HG03139 (cell line): Measurements from ENCODE around the gene SH3RF2.
"Not testable (repeated sequence)": the region's sequence is repeated elsewhere in the genome, so short reads cannot be mapped to it uniquely, and the experiment has no call there.

Experiments used
- ATAC-seq: cut with Tn5 transposase; IDR thresholded peaks from one replicate; pipeline ENCODE4 v1.9.1; 2021; ENCODE audit not compliant: unreplicated experiment

The SH3RF2 gene

DNA sequence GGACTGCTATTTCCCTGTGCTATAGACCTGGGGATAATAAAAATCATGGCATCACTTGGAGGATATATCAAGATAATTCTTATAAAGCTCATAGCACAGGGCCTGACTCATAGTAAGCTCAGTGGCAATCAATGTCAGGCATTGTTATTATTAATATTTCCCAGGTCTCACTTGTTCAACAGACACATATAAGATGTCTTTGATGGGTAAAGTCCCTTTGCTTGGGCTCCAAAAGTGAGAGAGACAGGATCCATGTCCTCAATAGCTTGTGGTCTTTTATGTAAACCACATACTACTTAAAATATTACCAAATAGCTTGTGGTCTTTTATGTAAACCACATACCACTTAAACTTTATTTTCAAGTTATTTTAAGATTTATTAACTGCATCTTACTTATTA is 11.2 kb downstream of the SH3RF2 start:
- ATAC-seq = no peak

DNA sequence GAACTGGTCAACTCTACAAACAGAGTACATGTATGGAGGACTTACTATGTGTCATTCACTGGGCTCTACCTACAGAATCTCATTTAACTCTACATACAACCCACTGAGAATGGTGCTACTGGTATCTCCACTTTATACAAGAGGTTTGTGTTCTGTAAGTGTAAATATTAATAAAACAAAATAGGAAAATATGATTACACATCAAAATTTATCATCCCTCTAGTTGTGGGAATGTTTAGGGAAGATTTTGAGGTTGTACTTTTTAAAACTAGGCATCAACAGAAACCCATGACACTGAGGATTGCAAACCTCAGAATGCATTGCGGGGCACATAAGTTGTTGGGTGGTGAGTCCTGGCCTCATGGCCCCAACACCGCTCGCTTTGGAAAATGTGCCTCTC is 11.7 kb downstream of the SH3RF2 start:
- no peak for ATAC-seq

DNA sequence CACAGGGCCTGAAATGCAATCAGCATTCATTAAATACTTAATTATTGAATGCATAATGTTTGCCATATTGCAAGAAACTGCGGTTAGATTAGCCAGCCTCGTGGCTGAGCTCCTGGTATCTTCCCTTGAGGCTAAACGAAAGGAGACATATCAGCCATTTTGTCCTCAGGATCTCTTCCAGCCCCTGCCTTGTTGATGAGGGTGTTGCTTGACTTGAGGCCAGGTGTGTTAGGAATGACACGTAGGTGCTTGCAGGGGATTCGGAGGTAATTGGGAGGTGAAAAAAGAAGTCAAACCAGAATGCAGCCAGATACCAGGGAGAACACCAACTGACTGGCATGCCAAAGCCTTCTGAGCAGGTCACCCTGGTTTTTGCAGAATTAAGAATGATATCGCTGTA is 12.5 kb downstream of the SH3RF2 start:
- ATAC-seq = no peak

DNA sequence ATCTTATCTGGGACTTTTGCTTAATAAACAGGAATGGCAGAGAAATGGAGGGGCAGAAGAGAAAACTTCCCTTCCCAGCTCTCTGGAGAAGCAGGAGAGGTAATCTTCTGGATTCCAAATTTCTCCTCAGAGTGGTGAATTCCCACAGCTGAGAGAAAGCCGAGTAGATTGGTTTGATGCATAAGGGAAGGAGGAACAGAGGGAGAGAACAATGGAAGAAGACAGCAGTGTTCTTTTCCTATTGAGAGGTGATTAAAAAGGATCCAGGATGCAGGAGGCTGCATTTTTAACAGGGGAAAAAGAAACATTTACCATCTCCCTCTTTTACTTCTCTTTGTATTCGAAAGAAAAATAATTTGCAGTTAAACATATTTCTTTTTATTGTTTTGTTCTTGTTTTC is 13.1 kb downstream of the SH3RF2 start:
- ATAC-seq = no peak

DNA sequence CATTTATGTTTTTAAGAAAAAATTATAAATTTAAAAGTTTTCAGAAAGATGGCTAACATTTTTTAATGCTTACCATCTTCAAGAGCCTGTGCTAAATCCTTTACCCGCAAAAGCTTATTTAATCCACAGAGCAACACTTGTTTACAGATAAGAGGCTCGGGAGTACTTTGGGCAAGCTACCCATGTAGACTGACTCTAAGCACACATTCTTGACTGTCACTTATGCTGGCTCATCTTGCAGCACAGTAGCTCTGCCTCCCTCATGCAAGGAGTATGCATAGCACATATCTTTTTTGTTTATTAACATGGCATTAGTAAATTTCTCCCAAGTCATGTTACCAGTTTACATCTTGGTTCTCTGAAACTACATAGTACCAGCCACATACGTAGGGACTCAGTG is 14.7 kb downstream of the SH3RF2 start:
- no peak for ATAC-seq

DNA sequence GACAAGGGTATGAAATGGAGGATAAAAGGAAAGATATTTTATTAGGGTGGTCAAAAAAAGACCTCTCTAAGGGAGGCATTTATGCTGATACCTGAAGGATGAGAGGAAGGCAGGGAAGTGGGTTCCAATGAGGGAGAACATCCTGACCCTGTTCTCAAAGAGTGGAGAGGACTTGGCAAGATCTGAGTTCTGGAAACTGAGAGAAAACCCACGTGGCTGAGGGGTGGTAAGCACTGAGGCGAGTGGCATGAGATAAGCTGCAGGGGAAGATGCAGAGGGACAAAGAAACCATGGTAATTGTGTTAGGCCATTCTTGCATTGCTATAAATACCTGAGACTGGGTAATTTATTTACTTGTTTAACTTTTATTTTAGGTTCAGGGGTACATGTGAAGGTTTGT is 16.8 kb downstream of the SH3RF2 start:
- no peak for ATAC-seq

DNA sequence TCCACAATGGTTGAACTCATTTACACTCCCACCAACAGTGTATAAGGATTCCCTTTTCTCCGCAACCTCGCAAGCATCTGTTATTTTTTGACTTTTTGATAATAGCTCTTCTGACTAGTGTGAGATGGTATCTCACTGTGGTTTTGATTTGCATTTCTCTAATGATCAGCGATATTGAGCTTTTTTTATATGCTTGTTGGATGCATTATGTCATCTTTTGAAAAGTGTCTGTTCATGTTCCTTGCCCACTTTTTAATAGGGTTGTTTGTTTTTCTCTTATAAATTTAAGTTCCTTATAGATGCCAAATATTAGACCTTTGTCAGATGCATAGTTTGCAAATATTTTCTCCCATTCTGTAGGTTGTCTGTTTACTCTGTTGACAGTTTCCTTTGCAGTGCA is 17.8 kb downstream of the SH3RF2 start:
- ATAC-seq = not testable (repeated sequence)

DNA sequence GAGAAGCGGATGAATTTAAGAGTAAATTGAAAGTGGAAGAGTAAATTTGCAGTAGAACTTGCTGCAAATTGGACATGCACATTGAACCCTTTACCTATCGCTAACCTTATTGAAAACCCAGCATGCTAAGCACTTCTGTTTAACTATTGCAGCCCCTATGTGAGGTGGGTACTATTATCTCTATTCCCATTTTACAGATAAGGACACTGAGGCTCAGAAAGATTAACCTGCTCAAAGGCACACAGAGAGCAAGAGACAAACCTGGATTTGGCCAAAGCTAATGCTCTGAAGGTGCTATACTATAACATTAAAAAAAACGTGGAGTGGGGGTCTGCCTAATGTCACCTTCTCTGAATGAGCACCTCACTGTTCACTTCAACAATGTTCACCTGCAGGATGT is 21.0 kb downstream of the SH3RF2 start:
- ATAC-seq = no peak

DNA sequence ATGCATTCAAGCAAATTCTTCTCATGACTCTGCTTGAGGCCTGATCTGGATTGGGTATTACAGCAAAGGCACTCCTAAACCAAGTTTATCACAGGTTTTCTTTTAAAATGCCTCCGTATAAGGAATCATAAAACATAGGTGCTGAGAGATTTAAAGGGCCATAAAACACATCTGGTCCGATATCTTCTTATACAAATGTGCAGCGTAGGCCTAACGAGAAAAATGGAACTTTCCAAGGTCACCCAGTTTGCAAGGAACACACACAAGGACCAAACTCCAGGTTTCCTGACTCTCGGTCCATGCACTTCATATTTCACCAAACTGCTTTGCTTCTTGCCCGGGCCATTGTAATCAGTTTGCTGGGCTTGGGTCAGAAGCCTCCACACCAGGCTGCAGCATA is 22.1 kb downstream of the SH3RF2 start:
- no peak for ATAC-seq

DNA sequence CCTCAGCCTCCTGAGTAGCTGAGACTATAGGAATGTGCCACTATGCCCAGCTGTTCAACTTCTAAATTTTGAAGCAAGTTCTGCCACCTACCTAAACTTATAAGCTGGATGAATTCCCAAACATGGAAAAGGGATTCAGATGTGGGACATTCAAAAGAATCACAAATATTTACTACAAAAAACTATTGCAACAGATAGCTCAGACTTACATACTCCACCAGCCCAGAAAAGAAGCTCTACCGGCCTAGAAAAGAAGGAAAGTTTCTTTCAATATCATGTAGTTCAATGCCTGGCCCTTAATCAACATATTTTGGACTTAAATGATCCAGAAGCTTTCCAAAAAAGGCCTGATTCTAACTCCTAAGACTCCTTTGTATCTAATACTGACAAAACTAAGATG is 23.8 kb downstream of the SH3RF2 start:
- no peak for ATAC-seq

DNA sequence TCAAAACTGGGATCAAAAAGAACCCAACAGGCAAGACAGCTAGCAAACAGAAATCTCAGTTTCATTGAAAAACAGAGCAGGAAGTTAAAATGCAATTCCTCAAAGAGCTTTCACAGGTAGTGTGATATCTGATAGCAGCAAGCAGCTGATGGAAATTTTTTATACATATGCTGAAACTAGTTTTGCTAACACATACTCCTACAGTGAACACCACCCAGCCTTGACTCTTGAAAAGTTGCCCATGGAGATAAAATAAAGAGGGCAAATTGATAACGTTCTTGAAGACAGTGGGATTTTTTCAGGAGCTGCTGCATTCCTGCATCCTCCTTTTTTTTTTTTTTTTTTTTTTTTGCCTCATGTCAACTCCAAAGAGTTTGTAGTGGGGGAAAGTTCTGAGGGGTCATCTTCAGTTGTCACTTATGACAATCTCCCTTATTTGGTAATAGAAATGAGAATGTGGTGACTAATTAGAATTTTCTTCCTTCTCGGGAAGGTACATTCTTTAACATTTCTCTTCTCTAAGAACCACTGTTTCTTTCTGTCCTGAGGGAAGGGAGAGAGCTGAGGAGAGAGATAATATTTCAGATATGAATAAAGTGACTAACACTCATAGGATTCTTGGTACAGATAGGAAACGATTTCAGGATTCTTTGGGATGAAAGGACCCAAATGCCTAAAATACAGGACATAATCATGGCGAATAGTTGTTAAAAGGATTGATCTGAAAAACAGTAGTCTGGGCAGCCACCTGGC is 24.6 kb downstream of the SH3RF2 start:
- no peak for ATAC-seq

DNA sequence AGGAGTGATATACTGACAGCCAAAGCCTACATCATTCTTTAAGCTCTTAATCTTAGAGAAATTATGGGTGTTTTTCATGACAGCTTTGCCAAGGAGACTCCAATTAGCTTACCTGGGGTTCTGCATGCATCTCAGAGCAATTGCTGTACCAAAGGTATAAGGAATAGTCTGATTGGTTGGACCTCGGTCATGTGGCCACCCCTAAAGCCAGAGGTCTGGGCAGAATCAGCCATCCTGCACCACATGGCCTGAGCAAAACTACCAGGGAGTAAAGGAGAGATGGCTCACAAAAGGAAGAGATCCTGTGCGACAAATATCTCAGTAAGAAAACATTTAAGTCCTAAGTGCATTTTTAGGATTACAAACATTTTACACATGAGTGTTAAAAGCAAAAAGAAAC is 25.6 kb downstream of the SH3RF2 start:
- no peak for ATAC-seq

DNA sequence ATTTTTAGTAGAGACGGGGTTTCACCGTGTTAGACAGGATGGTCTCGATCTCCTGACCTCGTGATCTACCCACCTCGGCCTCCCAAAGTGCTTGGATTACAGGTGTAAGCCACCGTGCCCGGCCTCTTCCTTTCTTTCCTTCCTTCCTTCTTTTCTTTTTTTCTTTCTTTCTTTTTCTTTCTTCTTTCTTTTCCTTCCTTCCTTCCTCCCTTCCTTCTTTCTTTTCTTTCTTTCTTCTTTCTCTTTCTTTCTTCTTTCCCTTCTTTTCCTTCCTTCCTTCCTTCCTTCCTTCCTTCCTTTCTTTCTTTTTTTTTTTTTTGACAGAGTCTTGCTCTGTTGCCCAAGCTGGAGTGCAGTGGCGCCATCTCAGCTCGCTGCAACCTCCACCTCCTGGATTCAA is 27.6 kb downstream of the SH3RF2 start:
- not testable (repeated sequence) for ATAC-seq

DNA sequence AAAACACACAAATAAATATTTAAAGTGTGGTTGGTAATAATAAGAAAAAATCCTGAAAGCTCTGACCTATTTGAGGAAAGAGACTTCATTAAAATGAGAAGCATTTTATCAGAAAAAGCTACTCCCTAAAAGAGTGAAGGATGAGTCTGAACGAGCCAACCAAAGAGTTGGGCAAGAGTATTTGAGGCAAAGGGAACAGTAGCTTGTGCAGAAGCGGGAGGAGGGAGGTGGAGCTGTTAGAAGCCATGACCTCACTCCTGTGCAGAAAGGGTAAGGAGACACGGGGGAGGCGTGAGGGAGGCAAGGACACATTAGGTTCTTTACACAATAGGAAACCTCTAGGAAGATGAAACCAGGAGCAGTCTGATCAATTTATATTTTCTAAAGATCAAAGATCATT is 29.4 kb downstream of the SH3RF2 start:
- ATAC-seq = no peak

DNA sequence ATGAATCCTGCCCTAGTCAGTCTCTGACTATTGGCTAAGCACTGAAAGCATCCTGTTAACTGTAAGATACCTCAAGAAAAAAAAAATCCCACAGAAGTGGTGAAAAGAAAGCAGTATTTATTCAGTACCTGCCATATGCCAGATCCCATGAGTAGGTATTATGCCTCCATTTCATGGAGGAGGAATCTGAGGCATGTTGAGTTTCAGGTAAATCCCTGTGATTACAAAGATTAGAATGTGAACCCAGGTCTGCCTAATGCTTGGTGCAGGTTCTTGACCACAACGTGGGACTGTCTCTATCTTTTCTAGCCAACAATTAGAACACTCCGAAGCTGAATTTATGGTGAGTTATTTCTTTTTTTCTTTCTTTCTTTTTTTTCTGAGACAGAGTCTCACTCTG is 30.9 kb downstream of the SH3RF2 start:
- no peak for ATAC-seq

DNA sequence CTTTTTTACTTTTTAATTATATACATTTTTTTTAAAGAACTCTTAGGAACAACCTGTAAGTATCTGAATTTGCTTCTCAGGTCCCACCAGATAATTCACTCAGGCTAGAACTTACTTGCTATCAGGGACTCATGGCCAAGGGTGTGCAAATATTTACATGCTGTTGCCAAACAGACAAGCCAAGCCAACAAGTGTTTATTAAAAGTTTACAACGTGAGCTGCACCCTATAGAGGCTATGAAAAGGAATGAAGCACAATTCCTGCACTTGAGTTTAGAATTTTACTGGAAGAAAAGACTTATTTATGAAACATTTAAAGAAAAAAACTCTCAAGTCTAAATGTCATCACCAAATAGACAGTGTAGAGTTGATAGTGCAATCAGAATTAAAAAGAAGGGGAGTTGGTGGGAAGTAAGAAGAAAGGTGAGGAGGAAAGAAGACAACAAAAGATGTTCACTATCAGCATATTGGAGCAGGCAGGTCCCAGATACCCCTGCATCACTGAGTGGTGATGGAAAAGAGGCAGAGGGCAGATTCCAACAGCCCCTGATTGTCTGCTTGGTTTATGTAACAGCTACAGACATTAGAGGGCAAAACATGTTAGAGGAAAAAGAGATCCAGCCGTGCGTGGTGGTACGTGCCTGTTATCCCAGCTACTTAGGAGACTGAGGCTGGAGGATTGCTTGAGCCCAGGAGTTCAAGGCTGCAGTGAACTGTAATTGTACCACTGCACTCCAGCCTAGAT is 32.8 kb downstream of the SH3RF2 start:
- no peak for ATAC-seq

DNA sequence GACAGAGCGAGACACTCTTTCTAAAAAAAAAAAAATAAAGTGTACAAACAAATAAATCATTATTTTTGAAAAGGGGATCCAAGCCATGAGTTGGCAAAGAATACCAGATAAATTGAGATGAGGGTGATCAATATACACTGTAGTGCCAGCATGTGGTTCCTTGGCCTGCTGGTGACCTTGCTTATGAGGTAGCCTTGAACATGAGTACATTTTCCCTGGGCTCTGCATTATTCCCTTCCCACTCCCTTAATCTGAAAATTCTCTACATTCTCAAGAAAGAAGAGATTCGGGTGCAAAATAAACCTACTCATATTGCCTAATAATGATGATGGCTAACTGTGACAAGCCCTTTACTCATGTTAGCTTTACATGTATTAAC is 33.3 kb downstream of the SH3RF2 start:
- ATAC-seq = no peak

DNA sequence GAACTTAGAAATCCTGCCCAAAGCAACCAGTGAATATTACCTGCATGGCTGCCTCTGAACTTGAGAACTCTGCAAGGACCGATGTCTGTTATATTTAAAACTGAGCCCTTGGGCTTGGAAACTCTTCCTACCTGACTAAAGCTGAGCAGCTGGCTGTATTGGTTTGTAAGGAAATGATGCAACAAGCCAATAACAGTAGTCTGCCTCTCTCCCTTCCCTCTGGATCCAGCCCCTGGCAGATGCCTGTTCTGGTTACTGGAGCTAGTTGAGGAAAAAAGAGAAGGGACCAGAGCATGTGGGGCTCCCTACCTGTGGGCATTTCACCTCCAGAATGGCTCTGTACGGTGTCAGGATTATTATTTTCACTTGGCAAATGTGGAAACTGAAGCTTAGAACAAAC is 34.7 kb downstream of the SH3RF2 start:
- ATAC-seq = no peak

DNA sequence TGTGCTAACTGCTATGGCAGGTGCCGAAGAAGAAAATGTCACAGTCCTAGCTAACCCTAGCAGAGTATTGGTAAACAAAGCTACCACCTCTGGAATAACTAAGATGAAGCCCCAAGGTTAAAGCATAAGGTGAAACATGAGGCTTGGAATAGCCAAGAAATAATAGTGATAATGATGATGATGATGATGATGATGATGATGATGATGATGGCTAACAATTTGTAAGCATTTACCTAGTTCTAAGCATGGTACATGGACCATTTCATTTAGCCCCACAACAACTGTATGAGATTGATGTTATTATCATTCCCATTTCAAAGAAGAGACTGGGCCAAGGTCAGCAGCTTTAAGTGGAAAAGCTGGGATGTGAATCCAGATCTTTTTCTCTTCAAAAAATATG is 35.3 kb downstream of the SH3RF2 start:
- ATAC-seq = no peak

DNA sequence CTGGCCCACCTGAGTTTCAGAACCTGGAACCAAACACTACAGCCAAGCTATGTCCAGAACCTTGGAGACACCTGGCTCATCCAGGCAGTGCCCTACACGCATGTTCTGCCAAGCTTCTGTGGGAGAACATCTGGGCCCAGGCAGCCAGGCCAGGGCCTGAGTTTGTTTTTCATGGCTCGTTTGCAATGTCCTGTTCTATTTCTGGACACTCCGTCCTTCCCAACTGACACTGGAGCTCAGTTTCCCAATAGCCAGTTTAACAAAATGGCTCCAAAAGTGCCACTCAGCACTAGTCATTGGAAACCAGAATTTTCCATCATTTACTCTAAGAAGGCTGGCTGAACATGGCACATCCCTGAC is 38.6 kb downstream of the SH3RF2 start:
- no peak for ATAC-seq

DNA sequence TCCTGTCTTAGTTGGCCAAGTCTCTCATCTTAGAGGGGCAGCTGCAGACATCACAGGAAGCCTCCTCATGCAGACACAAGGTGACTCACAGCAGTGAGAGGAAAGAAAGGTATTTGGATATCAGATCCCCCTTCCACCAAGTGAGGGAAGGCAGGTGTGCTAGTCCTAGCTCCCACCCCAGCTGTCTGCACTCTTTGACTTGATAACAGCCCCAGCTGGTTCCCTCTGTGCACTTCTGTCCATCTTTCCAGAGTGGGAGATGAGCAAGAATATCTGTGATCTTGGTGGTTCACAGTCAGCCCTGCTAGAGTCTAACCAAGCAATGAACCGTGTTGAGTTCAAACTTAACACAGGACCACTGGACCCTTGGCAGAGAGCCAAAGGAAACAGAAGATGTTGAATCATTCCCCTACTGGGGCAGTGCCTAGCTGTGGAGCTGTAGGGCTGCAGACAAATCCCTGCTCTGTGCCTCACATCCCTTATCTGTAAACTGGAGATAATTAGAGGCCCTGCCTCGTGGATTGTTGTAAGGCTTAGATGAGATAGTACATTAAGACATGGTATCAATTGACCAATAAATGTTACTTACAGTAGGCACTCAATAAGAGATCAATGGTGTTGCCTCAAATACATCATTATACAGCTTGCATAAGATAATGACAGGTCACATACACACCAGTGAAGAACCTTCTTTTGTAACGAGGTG is 39.1 kb downstream of the SH3RF2 start:
- ATAC-seq = peak; percentile 46

DNA sequence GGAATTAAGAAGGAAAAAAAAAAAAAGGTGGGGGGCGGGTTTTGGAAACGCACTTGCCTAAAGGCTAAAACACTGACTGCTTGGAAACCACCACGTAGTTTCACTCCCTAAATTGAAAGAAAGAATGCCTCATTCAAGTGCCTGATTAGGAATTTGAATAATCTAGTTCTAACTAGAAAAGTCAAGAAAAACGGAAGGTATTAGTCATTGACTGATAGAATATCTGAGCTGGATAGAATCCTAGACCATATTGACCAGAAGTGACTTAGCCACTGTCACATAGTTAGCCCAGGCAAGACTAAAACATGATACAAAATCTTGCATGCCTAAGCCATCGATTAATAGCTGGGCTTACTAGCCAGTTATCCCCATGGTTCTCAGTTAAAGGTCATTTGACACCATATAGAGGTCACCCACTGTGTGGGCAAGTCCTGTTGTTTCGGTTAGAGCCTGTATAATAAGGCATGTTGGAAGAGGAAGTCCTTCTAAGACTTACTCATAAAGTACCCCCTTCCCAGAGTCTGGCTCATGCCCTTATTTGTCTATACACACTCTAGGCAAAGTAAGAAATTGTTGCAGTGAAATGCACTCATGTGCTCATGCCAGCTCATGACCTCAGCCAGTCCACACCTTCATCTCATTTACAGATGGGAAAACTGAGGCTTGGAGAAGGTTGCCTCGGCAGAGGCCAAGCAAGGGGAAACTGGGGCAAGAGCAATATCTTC is 40.2 kb downstream of the SH3RF2 start:
- ATAC-seq = peak; percentile 62
